IPS DF 6.9 (cell line): ENCODE results near the gene CCNF.

Experiments used
- DNase-seq: peaks from one replicate; pipeline ENCODE4 v3.0.0-alpha.2; 2013; ENCODE audit warnings: low read depth, low spot score
- H3K27ac ChIP-seq: one replicate; pipeline ENCODE4 v1.5.1; 2013; ENCODE audit warnings: low read length, control low read depth
- H3K27me3 ChIP-seq: 2 replicates; pipeline ENCODE4 v1.6.1; 2013; ENCODE audit warnings: mild to moderate bottlenecking, low read length; ENCODE audit not compliant: control insufficient read depth, insufficient read depth
- H3K36me3 ChIP-seq: 2 replicates; pipeline ENCODE4 v1.6.1; 2013; ENCODE audit warnings: low read length; ENCODE audit not compliant: control insufficient read depth, insufficient read depth
- H3K4me1 ChIP-seq: 2 replicates; pipeline ENCODE4 v1.6.1; 2013; ENCODE audit warnings: low read length; ENCODE audit not compliant: control insufficient read depth, insufficient read depth
- H3K4me3 ChIP-seq: 2 replicates; pipeline ENCODE4 v1.5.1; 2013; ENCODE audit warnings: mild to moderate bottlenecking, low read length
- H3K9me3 ChIP-seq: 2 replicates; pipeline ENCODE4 v1.6.1; 2013; ENCODE audit warnings: low read length, inconsistent platforms; ENCODE audit not compliant: control insufficient read depth, insufficient read depth
- WGBS: extraction: QIAGEN DNeasy Blood & Tissue Kit; methylation state at CpG from one replicate; pipeline ENCODE4 v1.1.7; 2013; ENCODE audit warnings: mixed read lengths, missing lambda C conversion rate; ENCODE audit not compliant: insufficient read length, insufficient coverage; 5-methylcytosine and 5-hydroxymethylcytosine counted together

CCNF gene

DNA sequence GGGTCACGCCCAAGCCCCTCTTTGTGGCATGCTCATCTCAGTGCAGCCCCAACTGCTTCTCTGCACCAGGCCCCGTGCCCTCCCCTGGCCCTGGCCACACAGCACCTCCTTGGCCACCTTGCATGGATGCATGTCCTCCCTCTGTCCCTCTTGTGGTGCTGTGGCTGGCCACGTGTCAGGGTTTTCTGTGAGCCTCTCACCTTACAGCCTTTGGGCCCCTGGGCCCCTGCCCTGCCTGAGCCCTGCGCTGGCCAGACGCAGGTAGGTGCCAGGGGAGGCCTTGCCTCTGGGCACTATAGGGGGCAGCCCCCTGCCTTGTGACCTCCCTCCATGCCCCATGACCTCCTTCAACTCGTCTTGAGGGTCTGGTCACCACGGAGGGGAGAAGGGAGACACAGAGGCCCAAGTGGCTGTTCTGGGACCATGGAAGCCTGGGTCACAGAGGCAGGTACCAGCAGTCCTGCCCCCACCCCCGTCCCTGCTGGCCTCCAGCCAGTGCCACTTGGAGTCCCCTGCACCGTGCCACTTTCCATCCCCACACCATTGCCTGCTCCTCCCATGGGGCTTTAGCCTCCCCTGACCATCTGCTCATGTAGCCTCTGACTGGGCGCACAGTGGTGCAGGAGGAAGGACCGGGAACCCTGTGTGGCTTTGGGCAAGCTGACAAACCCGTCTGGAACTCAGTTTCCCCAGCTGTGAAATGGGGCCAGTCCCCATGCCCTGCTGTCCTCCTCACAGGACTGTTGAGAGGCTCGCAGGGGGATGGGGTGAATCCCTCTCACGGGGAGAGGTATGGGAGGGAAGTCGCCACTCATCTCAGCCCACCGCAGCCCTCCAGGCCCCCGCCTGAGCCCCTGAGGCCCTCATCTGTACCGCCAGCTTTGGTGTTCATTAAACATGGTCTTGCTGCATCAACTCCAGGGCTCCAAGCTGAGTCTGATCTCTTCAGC lies 73.0 kb downstream of the CCNF start:
- Histone ChIP-seq H3K27me3 (no peaks in the 10 kb centered on the region), H3K4me3 (no peak overlapping the region), H3K4me1 (peaks cover 4% of the 10 kb centered on the region), H3K27ac (no peak overlapping the region), H3K9me3 (no peaks in the 10 kb centered on the region), H3K36me3 (peaks cover 11% of the 10 kb centered on the region; the same call in 1 of the 2 replicates)
- no CpG with 5 or more reads among the region's 18 CpGs for WGBS
- DNase-seq: no peak

GRCh38 chr16:2505695-2506094 lies 76.4 kb downstream of the CCNF start:
- DNase-seq: no peak
- Histone ChIP-seq H3K9me3 (no peaks in the 10 kb centered on the region), H3K27ac (no peak overlapping the region), H3K4me3 (no peak overlapping the region), H3K27me3 (no peaks in the 10 kb centered on the region), H3K4me1 (peaks cover 4% of the 10 kb centered on the region), H3K36me3 (no peaks in the 10 kb centered on the region)
- 100% methylated on average over 1 of the region's 14 CpGs for WGBS

DNA sequence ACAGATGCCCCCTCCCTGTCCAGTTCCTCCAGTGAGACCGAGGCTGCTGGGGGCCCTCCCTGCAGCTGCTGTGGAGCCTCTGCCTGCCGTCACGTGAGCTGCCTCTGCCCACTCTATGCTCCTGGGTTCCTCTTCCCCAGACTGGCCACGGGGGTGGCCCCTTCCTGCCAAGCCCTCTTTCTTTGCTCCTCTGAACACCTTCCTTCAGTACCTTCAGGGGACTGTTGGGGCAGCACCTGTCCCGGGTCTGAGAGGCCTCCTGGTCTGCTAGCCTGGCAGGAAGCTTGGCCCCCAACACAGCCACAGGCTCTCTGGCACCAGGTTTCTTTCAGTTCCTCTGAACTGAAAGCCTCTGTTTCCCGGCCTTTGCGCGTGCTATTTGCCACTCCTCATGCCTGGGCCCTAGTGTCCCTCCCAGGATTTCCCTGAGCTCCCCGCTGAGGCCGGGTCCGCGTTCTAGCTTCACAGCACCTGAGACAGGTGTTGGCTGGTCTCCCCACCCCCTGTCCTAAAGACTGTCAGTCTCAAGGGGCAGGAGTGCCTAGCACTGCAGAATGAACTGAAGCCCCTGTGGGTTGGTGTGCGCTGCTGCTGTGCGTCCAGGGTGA lies 77.9 kb downstream of the CCNF start:
- no CpG with 5 or more reads among the region's 14 CpGs for WGBS
- no peaks in the 10 kb centered on the region for H3K36me3 ChIP-seq
- DNase-seq: no peak
- H3K4me3 ChIP-seq: no peak overlapping the region
- H3K9me3 ChIP-seq: no peaks in the 10 kb centered on the region
- peaks cover 4% of the 10 kb centered on the region; the same call in 1 of the 2 replicates for H3K4me1 ChIP-seq
- no peak overlapping the region for H3K27ac ChIP-seq
- no peaks in the 10 kb centered on the region for H3K27me3 ChIP-seq

DNA sequence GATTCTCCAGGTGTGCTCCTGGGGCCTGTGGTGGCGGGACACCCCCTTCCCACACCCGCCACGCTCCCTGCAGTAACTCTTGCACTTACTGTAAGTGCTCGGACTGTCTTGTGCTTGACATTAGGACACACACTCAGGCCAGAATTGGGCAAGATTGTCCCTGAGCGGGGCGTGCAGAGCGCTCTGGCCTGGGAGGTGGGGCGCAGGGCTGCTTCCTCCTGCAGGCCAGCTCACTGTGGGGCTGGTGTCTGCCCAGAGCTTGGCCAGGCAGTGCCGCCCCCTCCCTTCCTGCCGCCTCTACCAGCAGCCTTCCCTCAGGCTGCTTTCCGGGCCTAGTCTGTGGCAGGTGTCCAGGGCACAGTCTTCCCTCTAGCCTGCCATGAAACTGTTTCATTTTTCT lies 78.4 kb downstream of the CCNF start:
- no peak overlapping the region for H3K27ac ChIP-seq

More for the DNA sequence above, 78.4 kb downstream of the CCNF start:
- no peaks in the 10 kb centered on the region for H3K36me3 ChIP-seq
- peaks cover 7% of the 10 kb centered on the region; the same call in 1 of the 2 replicates for H3K4me1 ChIP-seq
- H3K4me3 ChIP-seq: no peak overlapping the region
- H3K27me3 ChIP-seq: no peaks in the 10 kb centered on the region
- no peak for DNase-seq
- H3K9me3 ChIP-seq: no peaks in the 10 kb centered on the region
- WGBS: no CpG with 5 or more reads among the region's 11 CpGs
